Measurements from ENCODE around the gene ROR1. TPM values are rescaled to one million over a fixed set of nuclear protein-coding genes. Genes with fewer than 3 reads are reported as not detected.
A peak's percentile ranks its signal among the peaks of the same experiment; 100 is the strongest.

Gene ROR1
- total RNA-seq, 1 experiment from 2014 or later = 37.2 TPM

- no peaks in the 10 kb centered on the region for H3K36me3 ChIP-seq (ENCODE audit: control insufficient read depth, insufficient read depth, low read length)
- intact Hi-C loops (cut with micrococcal nuclease; ENCODE audit: unreplicated experiment) = no loop called here
- BruUV-seq (replicated peaks) = no TSS peak
- TF ChIP-seq CTCF (IDR thresholded peaks at IDR 0.05; ENCODE audit: insufficient read depth in 1 of 2, low read depth in 1 of 2, low read length in 1 of 2, severe bottlenecking in 1 of 2, unreplicated experiment in 1 of 2) = peak in 1 of 2 experiments; percentile 13
- H3K4me1 ChIP-seq = peaks cover 10% of the 10 kb centered on the region
- no peaks in the 10 kb centered on the region for H3K27me3 ChIP-seq (replicated peaks; ENCODE audit: control insufficient read depth, insufficient read depth, low read length)
- ChIA-PET CTCF (no interaction called here), POLR2A (no interaction called here)
- H3K27ac Mint-ChIP-seq (ENCODE audit: unreplicated experiment) = no peak overlapping the region
- H3K9me3 Mint-ChIP-seq (ENCODE audit: unreplicated experiment) = no peaks in the 10 kb centered on the region
- H3K4me3 ChIP-seq (ENCODE audit: low read depth, low read length) = no peak overlapping the region
- H3K4me1 Mint-ChIP-seq (ENCODE audit: low read depth, unreplicated experiment) = no peaks in the 10 kb centered on the region
- no peak for DNase-seq
- no peaks in the 10 kb centered on the region for H3K27me3 Mint-ChIP-seq (ENCODE audit: insufficient read depth, unreplicated experiment)
- H3K36me3 Mint-ChIP-seq (ENCODE audit: insufficient read depth, unreplicated experiment) = peaks cover 8% of the 10 kb centered on the region
- H3K4me3 Mint-ChIP-seq (ENCODE audit: unreplicated experiment) = no peak overlapping the region
- H3K9me3 ChIP-seq = no peaks in the 10 kb centered on the region
Measured at GRCh38 chr1:63935143-63935542, 161.3 kb downstream of the ROR1 start.

- DNase-seq = no peak
- Mint-ChIP-seq H3K4me3 (ENCODE audit: unreplicated experiment) (no peak overlapping the region), H3K27ac (ENCODE audit: unreplicated experiment) (no peak overlapping the region), H3K4me1 (ENCODE audit: low read depth, unreplicated experiment) (no peaks in the 10 kb centered on the region), H3K27me3 (ENCODE audit: insufficient read depth, unreplicated experiment) (no peaks in the 10 kb centered on the region), H3K36me3 (ENCODE audit: insufficient read depth, unreplicated experiment) (peaks cover 8% of the 10 kb centered on the region), H3K9me3 (ENCODE audit: unreplicated experiment) (no peaks in the 10 kb centered on the region)
- no peaks in the 10 kb centered on the region for H3K27me3 ChIP-seq (replicated peaks; ENCODE audit: control insufficient read depth, insufficient read depth, low read length)
- intact Hi-C loops (cut with micrococcal nuclease; ENCODE audit: unreplicated experiment) = no loop called here
- no peak for TF ChIP-seq CTCF (IDR thresholded peaks at IDR 0.05; ENCODE audit: insufficient read depth in 1 of 2, low read depth in 1 of 2, low read length in 1 of 2, severe bottlenecking in 1 of 2, unreplicated experiment in 1 of 2)
- POLR2A ChIA-PET = no interaction called here
- CTCF ChIA-PET = no interaction called here
- H3K9me3 ChIP-seq = no peaks in the 10 kb centered on the region
- no TSS peak for BruUV-seq (replicated peaks)
- H3K4me1 ChIP-seq = peaks cover 10% of the 10 kb centered on the region
- no peaks in the 10 kb centered on the region for H3K36me3 ChIP-seq (ENCODE audit: control insufficient read depth, insufficient read depth, low read length)
- H3K4me3 ChIP-seq (ENCODE audit: low read depth, low read length) = no peak overlapping the region
Measured at GRCh38 chr1:63935553-63935952, 161.7 kb downstream of the ROR1 start.

DNA sequence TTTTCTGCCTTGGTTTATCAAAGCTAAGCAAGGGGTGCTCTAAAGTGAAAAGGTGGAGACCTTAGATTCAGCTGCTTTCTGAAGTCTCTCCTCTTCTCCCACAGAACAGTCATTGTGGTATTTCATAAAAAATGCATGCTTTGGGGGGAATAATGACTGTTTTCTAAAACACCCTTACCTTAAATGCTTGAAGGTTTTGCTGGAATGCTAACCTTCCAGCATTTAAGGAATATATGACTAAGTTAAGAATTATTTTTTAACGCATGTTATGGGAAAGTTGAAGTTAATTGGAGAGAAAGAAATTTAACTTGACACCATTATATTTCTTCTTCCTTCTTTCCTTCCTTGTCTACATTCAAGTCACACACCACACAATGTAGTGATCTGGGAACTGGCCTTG, 162.5 kb downstream of the ROR1 start:
- H3K27ac Mint-ChIP-seq (ENCODE audit: unreplicated experiment) = no peak overlapping the region
- H3K4me1 Mint-ChIP-seq (ENCODE audit: low read depth, unreplicated experiment) = no peaks in the 10 kb centered on the region
- POLR2A ChIA-PET = no interaction called here

More for the DNA sequence above, 162.5 kb downstream of the ROR1 start:
- TF ChIP-seq CTCF (IDR thresholded peaks at IDR 0.05; ENCODE audit: insufficient read depth in 1 of 2, low read depth in 1 of 2, low read length in 1 of 2, severe bottlenecking in 1 of 2, unreplicated experiment in 1 of 2) = no peak
- Mint-ChIP-seq H3K4me3 (ENCODE audit: unreplicated experiment) (no peak overlapping the region), H3K27me3 (ENCODE audit: insufficient read depth, unreplicated experiment) (no peaks in the 10 kb centered on the region), H3K9me3 (ENCODE audit: unreplicated experiment) (no peaks in the 10 kb centered on the region), H3K36me3 (ENCODE audit: insufficient read depth, unreplicated experiment) (peaks cover 8% of the 10 kb centered on the region)
- intact Hi-C loops (cut with micrococcal nuclease; ENCODE audit: unreplicated experiment) = no loop called here
- BruUV-seq (replicated peaks) = no TSS peak
- Histone ChIP-seq H3K36me3 (ENCODE audit: control insufficient read depth, insufficient read depth, low read length) (no peaks in the 10 kb centered on the region), H3K4me3 (ENCODE audit: low read depth, low read length) (no peak overlapping the region), H3K9me3 (no peaks in the 10 kb centered on the region), H3K4me1 (peaks cover 10% of the 10 kb centered on the region), H3K27me3 (replicated peaks; ENCODE audit: control insufficient read depth, insufficient read depth, low read length) (no peaks in the 10 kb centered on the region)
- no peak for DNase-seq
- CTCF ChIA-PET = no interaction called here

Measured in Caco-2 (cell line).